Neuronal stem cell (in vitro differentiated cells): ENCODE data around the gene GH1.

ENCODE experiments used
- DNase-seq: peaks from one replicate; pipeline ENCODE4 v3.0.0-alpha.2; 2013; ENCODE audit warnings: low spot score
- H2AFZ ChIP-seq: one replicate; pipeline ENCODE4 v1.6.1; 2013; ENCODE audit warnings: mild to moderate bottlenecking, low read length, inconsistent platforms
- H2AK5ac ChIP-seq: 2 replicates; pipeline ENCODE4 v1.6.1; 2013; ENCODE audit warnings: low read depth, mild to moderate bottlenecking, inconsistent platforms, low read length, moderate library complexity, mixed read lengths
- H2BK120ac ChIP-seq: 2 replicates; pipeline ENCODE4 v1.6.1; 2013; ENCODE audit warnings: low read depth, mild to moderate bottlenecking, inconsistent platforms, low read length, moderate library complexity, mixed read lengths
- H2BK12ac ChIP-seq: one replicate; pipeline ENCODE4 v1.6.1; 2013; ENCODE audit warnings: low read length, inconsistent platforms
- H2BK15ac ChIP-seq: 2 replicates; pipeline ENCODE4 v1.6.1; 2013; ENCODE audit warnings: mild to moderate bottlenecking, low read length, inconsistent platforms, mixed read lengths
- H2BK5ac ChIP-seq: one replicate; pipeline ENCODE4 v1.6.1; 2013; ENCODE audit warnings: inconsistent platforms, mild to moderate bottlenecking, low read length, moderate library complexity
- H3K14ac ChIP-seq: one replicate; pipeline ENCODE4 v1.6.1; 2013; ENCODE audit warnings: low read length, inconsistent platforms
- H3K18ac ChIP-seq: 2 replicates; pipeline ENCODE4 v1.6.1; 2013; ENCODE audit warnings: low read length, inconsistent platforms
- H3K23ac ChIP-seq: 2 replicates; pipeline ENCODE4 v1.6.1; 2013; ENCODE audit warnings: low read depth, mild to moderate bottlenecking, mixed read lengths, low read length, inconsistent platforms; ENCODE audit not compliant: poor library complexity
- H3K27ac ChIP-seq: replicated peaks from 3 replicates; pipeline ENCODE4 v1.5.1; 2013; ENCODE audit warnings: low read length, inconsistent platforms
- H3K27me3 ChIP-seq, 3 experiments: 2 replicates each; pipeline ENCODE4 v1.6.1; 2013; ENCODE audit warnings: low read length in 3 of 3, mild to moderate bottlenecking in 2 of 3, inconsistent platforms in 1 of 3, low read depth in 1 of 3, mixed read lengths in 1 of 3, moderate library complexity in 1 of 3; ENCODE audit not compliant: control insufficient read depth in 3 of 3, insufficient read depth in 3 of 3
- H3K36me3 ChIP-seq, 2 donors: replicated peaks in 1 of 2; 2 replicates each; pipeline ENCODE4 v1.6.1; 2013; ENCODE audit warnings: low read length in 2 of 2; ENCODE audit not compliant: control insufficient read depth in 2 of 2, insufficient read depth in 2 of 2
- H3K4ac ChIP-seq: 2 replicates; pipeline ENCODE4 v1.6.1; 2013; ENCODE audit warnings: inconsistent platforms, mild to moderate bottlenecking, low read length, moderate library complexity
- H3K4me1 ChIP-seq, 2 donors: 1 replicate in 1 of 2; 2 replicates in 1 of 2; pipeline ENCODE4 v1.6.1; 2013; ENCODE audit warnings: low read length in 2 of 2, low read depth in 1 of 2; ENCODE audit not compliant: control insufficient read depth in 2 of 2, insufficient read depth in 1 of 2
- H3K4me2 ChIP-seq: one replicate; pipeline ENCODE4 v1.6.1; 2013; ENCODE audit warnings: mild to moderate bottlenecking, low read length, inconsistent platforms; ENCODE audit not compliant: insufficient read depth, poor library complexity, severe bottlenecking
- H3K4me3 ChIP-seq, 2 donors: 2 replicates each; pipeline ENCODE4 v1.5.1; 2013; ENCODE audit warnings: low read length in 2 of 2, mild to moderate bottlenecking in 2 of 2, inconsistent platforms in 1 of 2, moderate library complexity in 1 of 2
- H3K79me1 ChIP-seq: one replicate; pipeline ENCODE4 v1.6.1; 2013; ENCODE audit warnings: low read depth, mild to moderate bottlenecking, inconsistent platforms, low read length, moderate library complexity
- H3K9ac ChIP-seq: one replicate; pipeline ENCODE4 v1.6.1; 2013; ENCODE audit warnings: mild to moderate bottlenecking, low read depth, low read length, inconsistent platforms; ENCODE audit not compliant: poor library complexity
- H3K9me3 ChIP-seq, 2 donors: replicated peaks in 1 of 2; 2 replicates each; pipeline versions ENCODE3 to v1.6.1; 2013; ENCODE audit warnings: low read length in 2 of 2, mild to moderate bottlenecking in 2 of 2, inconsistent platforms in 1 of 2, low read depth in 1 of 2, mixed read lengths in 1 of 2, moderate library complexity in 1 of 2; ENCODE audit not compliant: control insufficient read depth in 2 of 2, insufficient read depth in 1 of 2
- H4K8ac ChIP-seq: one replicate; pipeline ENCODE4 v1.6.1; 2013; ENCODE audit warnings: low read depth, mild to moderate bottlenecking, inconsistent platforms, low read length, moderate library complexity
- H4K91ac ChIP-seq: one replicate; pipeline ENCODE4 v1.6.1; 2013; ENCODE audit warnings: low read length, low read depth, mild to moderate bottlenecking, inconsistent platforms; ENCODE audit not compliant: poor library complexity
- WGBS, 2 donors: extraction: QIAGEN DNeasy Blood & Tissue Kit; methylation state at CpG; one replicate each; pipeline ENCODE4 v1.1.7; 2013; ENCODE audit warnings: missing lambda C conversion rate in 2 of 2, mixed read lengths in 1 of 2; ENCODE audit not compliant: insufficient read length in 2 of 2, insufficient replicate concordance in 1 of 2; ENCODE audit errors: extremely low coverage in 2 of 2; 5-methylcytosine and 5-hydroxymethylcytosine counted together

The GH1 gene

DNA sequence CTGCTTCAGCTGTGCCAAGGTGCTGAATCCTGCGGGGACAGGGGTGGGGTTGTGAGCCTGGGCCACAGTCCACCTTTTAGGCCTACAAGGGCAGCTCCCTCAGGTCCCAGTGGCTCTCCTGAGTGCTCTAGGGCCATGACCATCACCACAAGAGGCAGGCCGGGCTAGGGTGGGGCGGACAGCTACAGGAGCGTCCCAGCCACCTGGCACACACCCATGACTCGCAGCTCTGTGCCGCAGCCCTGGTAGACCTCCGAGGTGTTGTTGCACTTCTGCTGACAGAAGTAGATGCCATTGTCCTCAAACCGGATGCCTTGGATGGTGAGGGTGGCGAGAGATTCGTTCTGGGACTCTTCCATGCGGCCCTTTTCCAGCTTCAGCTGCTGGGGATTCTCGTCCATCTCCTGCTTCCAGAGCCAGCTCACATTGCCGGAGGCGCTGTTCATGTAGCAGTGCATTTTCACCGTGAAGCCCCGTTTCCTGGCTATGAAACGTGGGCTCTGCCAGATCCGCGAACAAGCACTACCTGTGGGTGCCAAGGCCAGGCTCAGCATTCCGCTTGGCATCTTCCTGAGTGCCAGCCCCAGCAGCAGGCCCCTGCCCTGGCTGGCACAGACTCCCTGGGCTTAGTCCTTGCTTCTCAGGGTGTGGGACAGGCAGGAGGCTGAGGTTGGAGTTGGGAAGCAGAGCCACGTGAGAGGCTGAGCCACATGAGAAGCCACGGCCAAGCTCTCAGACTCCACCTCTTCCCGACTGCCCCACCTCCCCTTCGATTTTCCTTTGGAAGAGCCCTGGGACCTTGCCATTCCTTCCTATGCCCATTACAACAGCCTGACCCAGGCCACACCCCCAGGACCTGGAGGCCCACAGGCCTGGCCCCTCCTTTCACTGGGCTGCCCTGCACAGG, 11.5 kb upstream of the GH1 start:
- no peak overlapping the region for H3K27ac ChIP-seq
- H2AK5ac ChIP-seq = peak overlapping the region; percentile 91
- no CpG with 5 or more reads among the region's 24 CpGs for WGBS, 2 donors
- peak overlapping the region; percentile 32 for H2BK15ac ChIP-seq
- peak overlapping the region; percentile 64 for H2AFZ ChIP-seq
- no peak overlapping the region for H2BK120ac ChIP-seq
- H3K79me1 ChIP-seq = no peaks in the 10 kb centered on the region
- peaks cover 2 to 10% of the 10 kb centered on the region in 2 donors for H3K4me1 ChIP-seq
- H3K4ac ChIP-seq = no peak overlapping the region
- H3K27me3 ChIP-seq = peaks cover 0 to 7% (median 0%) of the 10 kb centered on the region in 3 experiments
- no peaks in the 10 kb centered on the region for H3K9me3 ChIP-seq
- H3K36me3 ChIP-seq = no peaks in the 10 kb centered on the region
- H3K18ac ChIP-seq = peak overlapping the region; percentile 85
- no peak overlapping the region for H3K4me3 ChIP-seq
- no peak overlapping the region for H3K9ac ChIP-seq
- peak overlapping the region; percentile 81 for H2BK12ac ChIP-seq
- H2BK5ac ChIP-seq = peak overlapping the region; percentile 66
- no peak overlapping the region for H3K4me2 ChIP-seq
- H3K14ac ChIP-seq = peak overlapping the region; percentile 38
- peak overlapping the region; percentile 82 for H4K8ac ChIP-seq
- H4K91ac ChIP-seq = no peak overlapping the region
- H3K23ac ChIP-seq = no peak overlapping the region
- DNase-seq = no peak

DNA sequence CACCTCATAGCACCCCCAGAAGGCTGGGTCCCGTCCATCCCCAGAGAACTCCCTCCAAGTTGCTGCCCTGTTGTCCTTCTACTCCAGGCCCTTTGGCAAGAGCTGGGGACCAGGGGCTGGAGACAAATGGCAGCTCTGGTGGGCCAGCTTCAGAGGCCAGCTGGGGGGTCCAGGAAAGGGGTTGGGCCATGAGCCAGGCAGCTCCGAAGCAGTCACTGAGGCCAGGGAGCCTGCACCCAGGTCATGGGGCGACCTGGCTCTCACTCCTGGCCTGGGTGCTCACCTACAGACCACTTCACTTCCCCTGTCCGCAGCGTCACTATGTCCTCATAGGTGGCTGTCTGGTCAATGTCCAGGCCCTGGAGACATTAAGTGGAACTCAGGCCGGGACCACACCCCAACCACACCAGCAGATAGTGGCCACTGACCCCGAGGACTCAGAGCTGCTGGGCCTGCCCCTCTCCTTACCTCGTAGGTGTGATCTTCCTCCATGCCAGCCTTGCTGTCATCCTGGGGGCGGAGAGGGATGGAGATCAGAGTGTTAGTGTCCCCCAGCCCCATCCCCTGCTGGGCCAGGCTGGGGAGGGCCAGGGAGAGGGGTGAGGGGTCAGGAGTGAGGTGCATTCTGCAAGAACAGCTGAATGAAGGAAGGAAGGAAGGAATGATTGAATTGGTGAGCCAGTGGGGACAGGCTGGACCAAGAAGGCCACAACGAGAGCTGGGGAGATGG, 10.5 kb upstream of the GH1 start:
- Histone ChIP-seq H3K4me2 (no peak overlapping the region), H3K79me1 (no peaks in the 10 kb centered on the region), H2BK12ac (peak overlapping the region; percentile 81), H2BK120ac (no peak overlapping the region), H3K23ac (peak overlapping the region; percentile 12), H4K8ac (no peak overlapping the region), H3K4me3 (no peak overlapping the region), H3K27me3 (peaks cover 0 to 4% (median 0%) of the 10 kb centered on the region in 3 experiments), H3K4ac (no peak overlapping the region), H2AFZ (peak overlapping the region; percentile 10), H2BK5ac (no peak overlapping the region), H3K18ac (peak overlapping the region; percentile 85), H2AK5ac (peak overlapping the region; percentile 75), H3K14ac (peak overlapping the region; percentile 56), H2BK15ac (peak overlapping the region; percentile 10), H3K4me1 (peaks cover 2 to 10% of the 10 kb centered on the region in 2 donors), H3K9ac (no peak overlapping the region), H3K9me3 (no peaks in the 10 kb centered on the region), H3K27ac (no peak overlapping the region), H3K36me3 (no peaks in the 10 kb centered on the region), H4K91ac (no peak overlapping the region)
- DNase-seq = no peak
- no CpG with 5 or more reads among the region's 10 CpGs for WGBS, 2 donors

DNA sequence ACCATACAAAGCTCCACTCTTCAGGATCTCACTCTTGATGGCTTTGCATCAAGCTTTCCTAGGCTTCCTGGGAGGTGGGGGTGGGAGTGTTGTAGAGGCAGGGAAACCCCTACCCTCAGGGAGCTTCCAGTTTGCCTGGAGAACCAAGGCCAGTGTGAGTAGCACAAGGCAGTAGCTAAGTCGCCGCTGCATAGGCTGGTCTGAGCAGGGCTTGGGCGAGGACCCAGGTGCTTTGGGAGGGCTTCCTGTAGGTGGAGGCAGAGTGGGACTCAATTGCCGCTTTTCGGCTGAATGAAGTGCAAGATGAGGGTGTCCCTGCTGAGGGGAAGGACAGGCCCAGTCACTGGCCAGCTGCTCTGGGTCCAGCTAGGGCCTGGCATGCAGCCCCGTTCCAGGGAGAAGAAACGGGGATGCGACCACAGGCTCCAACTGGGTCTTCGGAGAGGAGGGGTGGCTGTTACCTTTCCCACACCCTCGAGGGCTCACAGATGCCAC, 9.6 kb upstream of the GH1 start:
- no peak overlapping the region for H4K8ac ChIP-seq
- no peak overlapping the region for H3K4ac ChIP-seq
- H3K4me1 ChIP-seq = peaks cover 2 to 10% of the 10 kb centered on the region in 2 donors
- no peak overlapping the region for H2BK15ac ChIP-seq
- H2BK5ac ChIP-seq = no peak overlapping the region
- H3K4me3 ChIP-seq = no peak overlapping the region
- no peak overlapping the region for H2BK12ac ChIP-seq
- no peak overlapping the region for H2BK120ac ChIP-seq
- no CpG with 5 or more reads among the region's 10 CpGs for WGBS, 2 donors
- no peak overlapping the region for H2AFZ ChIP-seq
- H3K4me2 ChIP-seq = no peak overlapping the region
- H3K79me1 ChIP-seq = no peaks in the 10 kb centered on the region
- no peak overlapping the region for H3K9ac ChIP-seq
- no peak for DNase-seq
- no peak overlapping the region for H3K14ac ChIP-seq
- H3K27ac ChIP-seq = no peak overlapping the region
- no peaks in the 10 kb centered on the region for H3K9me3 ChIP-seq
- H3K18ac ChIP-seq = peak overlapping the region; percentile 71
- peaks cover 0 to 4% (median 0%) of the 10 kb centered on the region in 3 experiments for H3K27me3 ChIP-seq
- H3K36me3 ChIP-seq = no peaks in the 10 kb centered on the region
- H3K23ac ChIP-seq = no peak overlapping the region
- H4K91ac ChIP-seq = no peak overlapping the region
- H2AK5ac ChIP-seq = no peak overlapping the region
